H1 (cell line): ENCODE results near the gene MICU2. TPM values are rescaled to one million over a fixed set of nuclear protein-coding genes. Genes with fewer than 3 reads are reported as not detected.

Source experiments
- CTCF ChIA-PET: fragments of 300-600 bp; sonication (Branson Sonifier 250); formaldehyde crosslinking; loops from one replicate; lab custom pipeline; 2021; ENCODE audit not compliant: partially characterized antibody; lab: Charles Lee
- POLR2A ChIA-PET: fragments of 300-600 bp; sonication (Branson Sonifier 250); formaldehyde crosslinking; loops from one replicate; lab custom pipeline; 2021; ENCODE audit warnings: inconsistent platforms; ENCODE audit not compliant: partially characterized antibody; lab: Charles Lee
- DNase-seq, 2 experiments: peaks; one replicate each; pipeline versions ENCODE4 v3.0.0 to v3.0.0-alpha.2; 2010 to 2022; ENCODE audit warnings: low spot score in 2 of 2, low read depth in 1 of 2, mixed read lengths in 1 of 2
- FAIRE-seq: peaks from 2 replicates; lab custom pipeline; 2011; peaks lifted over from hg19 to GRCh38; lab: Jason Lieb, UNC
- H2AFZ ChIP-seq: 2 replicates; pipeline ENCODE4 v1.8.1; 2012; ENCODE audit warnings: low read length, inconsistent platforms
- H2AK5ac ChIP-seq: 2 replicates; pipeline ENCODE4 v1.6.1; 2013; ENCODE audit warnings: low read depth, low read length
- H2BK120ac ChIP-seq: replicated peaks from 2 replicates; pipeline ENCODE3; 2013; ENCODE audit warnings: low read depth, low read length, inconsistent platforms
- H2BK12ac ChIP-seq: 2 replicates; pipeline ENCODE4 v1.6.1; 2013; ENCODE audit warnings: low read depth, low read length
- H2BK15ac ChIP-seq: 2 replicates; pipeline ENCODE4 v1.6.1; 2013; ENCODE audit warnings: low read length
- H2BK20ac ChIP-seq: 2 replicates; pipeline ENCODE4 v1.6.1; 2013; ENCODE audit warnings: low read length
- H2BK5ac ChIP-seq: 2 replicates; pipeline ENCODE4 v1.6.1; 2013; ENCODE audit warnings: low read depth, low read length
- H3K14ac ChIP-seq: 2 replicates; pipeline ENCODE4 v1.6.1; 2013; ENCODE audit warnings: inconsistent platforms; ENCODE audit not compliant: insufficient read length
- H3K18ac ChIP-seq: 2 replicates; pipeline ENCODE4 v1.6.1; 2013; ENCODE audit warnings: low read length; ENCODE audit errors: extremely low read depth
- H3K23ac ChIP-seq: 2 replicates; pipeline ENCODE4 v1.6.1; 2013; ENCODE audit warnings: inconsistent platforms; ENCODE audit not compliant: insufficient read length
- H3K23me2 ChIP-seq: 2 replicates; pipeline ENCODE4 v1.6.1; 2013; ENCODE audit warnings: low read depth, low read length
- H3K27ac ChIP-seq: 2 replicates; pipeline ENCODE4 v1.6.1; 2011; ENCODE audit warnings: low read depth, low read length, inconsistent platforms
- H3K27me3 ChIP-seq, 4 experiments: replicated peaks in 1 of 4; 1 replicate in 1 of 4; 2 replicates in 3 of 4; pipeline versions ENCODE4 v1.6.1 to v1.8.1; 2011 to 2013; ENCODE audit warnings: low read length in 3 of 4, mild to moderate bottlenecking in 3 of 4, inconsistent platforms in 2 of 4, mixed read lengths in 2 of 4, moderate library complexity in 1 of 4; ENCODE audit not compliant: control insufficient read depth in 3 of 4, insufficient read depth in 3 of 4; ENCODE audit errors: extremely low read depth in 1 of 4
- H3K36me3 ChIP-seq, 4 experiments: 2 replicates each; pipeline versions ENCODE4 v1.6.1 to v1.8.1; 2011 to 2013; ENCODE audit warnings: mild to moderate bottlenecking in 4 of 4, low read length in 3 of 4, moderate library complexity in 2 of 4, control low read depth in 1 of 4, inconsistent platforms in 1 of 4; ENCODE audit not compliant: insufficient read depth in 4 of 4, control insufficient read depth in 2 of 4
- H3K4ac ChIP-seq: replicated peaks from 2 replicates; pipeline ENCODE3; 2013; ENCODE audit warnings: low read length, low read depth, mixed read lengths, inconsistent platforms; ENCODE audit not compliant: insufficient read length
- H3K4me1 ChIP-seq, 4 experiments: replicated peaks in 1 of 4; 1 replicate in 1 of 4; 2 replicates in 3 of 4; pipeline versions ENCODE4 v1.6.1 to v1.8.1; 2011 to 2013; ENCODE audit warnings: low read length in 3 of 4, inconsistent platforms in 2 of 4, mixed read lengths in 1 of 4; ENCODE audit not compliant: insufficient read depth in 4 of 4, control insufficient read depth in 3 of 4
- H3K4me2 ChIP-seq, 2 experiments: 2 replicates each; pipeline versions ENCODE4 v1.6.1 to v1.8.1; 2011 to 2013; ENCODE audit warnings: low read depth in 2 of 2, low read length in 2 of 2, control low read depth in 1 of 2, inconsistent platforms in 1 of 2, mild to moderate bottlenecking in 1 of 2; ENCODE audit not compliant: insufficient read depth in 1 of 2
- H3K4me3 ChIP-seq, 4 experiments: fragments of 200-600, 300-600 bp in 1 of 4; sonication (generic), shearing (Covaris generic), sonication (Bioruptor Twin) in 1 of 4; 2 replicates each; pipeline versions ENCODE4 v1.5.1 to v1.8.1; 2011 to 2016; ENCODE audit warnings: low read length in 4 of 4, low read depth in 3 of 4, control low read depth in 2 of 4, inconsistent platforms in 2 of 4, mild to moderate bottlenecking in 2 of 4, mixed read lengths in 1 of 4, moderate library complexity in 1 of 4; ENCODE audit not compliant: insufficient read depth in 2 of 4; ENCODE audit errors: extremely low read depth in 1 of 4
- H3K56ac ChIP-seq: replicated peaks from 2 replicates; pipeline ENCODE3; 2013; ENCODE audit warnings: low read depth, mild to moderate bottlenecking, mixed read lengths, low read length, inconsistent platforms; ENCODE audit not compliant: insufficient read length
- H3K79me1 ChIP-seq: 2 replicates; pipeline ENCODE4 v1.6.1; 2013; ENCODE audit warnings: low read depth, low read length, control low read depth
- H3K79me2 ChIP-seq, 2 experiments: 2 replicates each; pipeline versions ENCODE4 v1.6.1 to v1.8.1; 2012 to 2013; ENCODE audit warnings: low read length in 2 of 2, mild to moderate bottlenecking in 2 of 2, inconsistent platforms in 1 of 2; ENCODE audit not compliant: insufficient read depth in 2 of 2, control insufficient read depth in 1 of 2
- H3K9ac ChIP-seq, 4 experiments: replicated peaks in 1 of 4; 1 replicate in 1 of 4; 2 replicates in 3 of 4; pipeline versions ENCODE4 v1.6.1 to v1.8.1; 2011 to 2013; ENCODE audit warnings: low read depth in 3 of 4, low read length in 3 of 4, control low read depth in 2 of 4, mild to moderate bottlenecking in 2 of 4, moderate library complexity in 2 of 4, inconsistent platforms in 1 of 4; ENCODE audit errors: extremely low read depth in 1 of 4
- H3K9me3 ChIP-seq, 2 experiments: 2 replicates each; pipeline versions ENCODE4 v1.6.1 to v1.8.1; 2012 to 2013; ENCODE audit warnings: mild to moderate bottlenecking in 2 of 2, moderate library complexity in 2 of 2, control low read depth in 1 of 2, inconsistent platforms in 1 of 2, low read depth in 1 of 2, low read length in 1 of 2, mixed read lengths in 1 of 2; ENCODE audit not compliant: insufficient read depth in 2 of 2
- H4K20me1 ChIP-seq, 2 experiments: replicated peaks in 1 of 2; 2 replicates each; pipeline versions ENCODE3 to v1.8.1; 2011 to 2013; ENCODE audit warnings: inconsistent platforms in 2 of 2, low read length in 2 of 2, mild to moderate bottlenecking in 1 of 2; ENCODE audit not compliant: insufficient read depth in 2 of 2, control insufficient read depth in 1 of 2
- H4K5ac ChIP-seq: 2 replicates; pipeline ENCODE4 v1.6.1; 2013; ENCODE audit warnings: low read length, low read depth, mixed read lengths, inconsistent platforms; ENCODE audit not compliant: insufficient read length
- H4K8ac ChIP-seq: 2 replicates; pipeline ENCODE4 v1.8.0; 2013; ENCODE audit warnings: mild to moderate bottlenecking, moderate library complexity, low read length, inconsistent platforms; ENCODE audit not compliant: insufficient read depth; ENCODE audit errors: extremely low read depth
- H4K91ac ChIP-seq: replicated peaks from 2 replicates; pipeline ENCODE3; 2013; ENCODE audit warnings: low read length, mixed read lengths, inconsistent platforms; ENCODE audit not compliant: insufficient read length
- BRCA1 ChIP-seq: IDR thresholded peaks from 2 replicates; pipeline ENCODE4 v1.6.1; 2012; ENCODE audit warnings: low read depth, low read length, improper control_type of control experiment
- EGR1 ChIP-seq: IDR thresholded peaks from 2 replicates; pipeline ENCODE4 v1.6.1; 2011; ENCODE audit warnings: low read depth, low read length, borderline replicate concordance
- GABPA ChIP-seq: IDR thresholded peaks from 2 replicates; pipeline ENCODE4 v1.6.1; 2011; ENCODE audit warnings: mild to moderate bottlenecking, low read length, moderate library complexity, borderline replicate concordance; ENCODE audit not compliant: insufficient read depth
- GTF2F1 ChIP-seq: IDR thresholded peaks from 2 replicates; pipeline ENCODE4 v1.6.1; 2012; ENCODE audit warnings: low read depth, low read length, improper control_type of control experiment, borderline replicate concordance
- PHF8 ChIP-seq: fragments of 200-600 bp; sonication (generic); conservative IDR thresholded peaks from 2 replicates; pipeline ENCODE4 v1.7.1; 2012; ENCODE audit warnings: low read depth, mild to moderate bottlenecking, inconsistent platforms, low read length, moderate library complexity
- POLR2A ChIP-seq, 2 experiments: IDR thresholded peaks; 1 replicate in 1 of 2; 2 replicates in 1 of 2; pipeline ENCODE4 v1.6.1; 2011; ENCODE audit warnings: low read depth in 2 of 2, low read length in 2 of 2, mild to moderate bottlenecking in 2 of 2; ENCODE audit errors: control extremely low read depth in 1 of 2
- RXRA ChIP-seq: IDR thresholded peaks from 2 replicates; pipeline ENCODE4 v1.6.1; 2011; ENCODE audit warnings: low read depth, mild to moderate bottlenecking, low read length, moderate library complexity; ENCODE audit not compliant: insufficient read depth
- SP1 ChIP-seq: IDR thresholded peaks from 2 replicates; pipeline ENCODE4 v1.6.1; 2011; ENCODE audit warnings: low read depth, low read length
- TEAD4 ChIP-seq: IDR thresholded peaks from 2 replicates; pipeline ENCODE4 v1.6.1; 2012; ENCODE audit warnings: low read depth, low read length, inconsistent platforms, mixed read lengths
- YY1 ChIP-seq: IDR thresholded peaks from 2 replicates; pipeline ENCODE4 v1.6.1; 2011; ENCODE audit warnings: low read depth, mild to moderate bottlenecking, low read length
- WGBS, 2 experiments: shearing (Covaris generic) in 1 of 2; methylation state at CpG; one replicate each; pipeline versions ENCODE4 v1.1.6 to v1.1.7; 2013 to 2015; ENCODE audit warnings: low lambda C conversion rate in 2 of 2, mixed read lengths in 2 of 2, inconsistent platforms in 1 of 2, low coverage in 1 of 2, missing lambda C conversion rate in 1 of 2; ENCODE audit not compliant: insufficient replicate concordance in 2 of 2, insufficient coverage in 1 of 2, insufficient read length in 1 of 2; ENCODE audit errors: extremely low coverage in 1 of 2, missing lambda C conversion rate in 1 of 2; 5-methylcytosine and 5-hydroxymethylcytosine counted together
- polyA plus RNA-seq, 7 experiments: library from polyadenylated mRNA; depleted of rRNA in 3 of 7; stranded (reverse) in 5 of 7; unstranded in 2 of 7; fragments of >200 nt in 5 of 7; fragments of 200-250 nt in 2 of 7; gene quantifications; 1 replicate in 5 of 7; 2 replicates in 1 of 7; 4 replicates in 1 of 7; pipeline versions ENCODE4 v1.2.1 to v1.2.3, GENCODE V29; 2011 to 2013; ENCODE audit warnings: missing spikeins in 2 of 7, mixed read lengths in 2 of 7
- total RNA-seq: library from RNA; stranded (reverse); fragmentation: NEBNext Ultra II Directional; extraction: Animal tissue kit (Norgen Biotek cat#: 25700); gene quantifications from 2 replicates; pipeline ENCODE4 v1.2.1, GENCODE V29; 2021
- TF ChIP-seq, protein P1 (sequence below): IDR thresholded peaks from 2 replicates; pipeline ENCODE4 v1.6.1; 2012; ENCODE audit warnings: inconsistent platforms
- TF ChIP-seq, protein P2 (sequence below), 3 experiments: IDR thresholded peaks; 1 replicate in 2 of 3; 2 replicates in 1 of 3; pipeline versions ENCODE4 v1.5.1 to v1.6.1; 2011; ENCODE audit warnings: low read length in 3 of 3, mild to moderate bottlenecking in 3 of 3, inconsistent platforms in 2 of 3, low read depth in 1 of 3, moderate library complexity in 1 of 3; ENCODE audit not compliant: insufficient read depth in 1 of 3; ENCODE audit errors: control extremely low read depth in 1 of 3

Gene MICU2
- total and polyA plus RNA-seq, 2 of the 8 experiments (the other 6 are each of a cell fraction or from before 2014, with no cell fraction given) = 34.6 to 36.5 TPM

DNA sequence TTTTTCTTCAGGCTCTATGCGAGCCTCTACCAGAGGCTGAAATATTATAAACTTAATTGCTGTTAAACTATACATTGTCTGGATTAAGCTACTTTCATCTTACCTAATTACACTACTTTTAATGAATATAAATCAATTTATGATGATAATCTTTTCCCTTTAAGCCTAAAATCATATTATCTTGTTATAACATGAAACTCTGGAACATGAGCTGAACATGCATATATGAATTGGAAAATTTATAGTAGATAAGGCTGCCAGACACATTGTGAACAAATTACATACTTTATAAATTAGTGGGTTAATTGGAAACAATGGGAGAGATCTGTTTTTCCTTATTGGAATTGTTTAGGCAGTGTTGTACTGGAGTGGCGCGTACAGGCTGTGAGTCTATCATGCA lies 99.6 kb downstream of the MICU2 start:
- Histone ChIP-seq H2BK5ac (no peak overlapping the region), H3K27ac (no peak overlapping the region), H3K36me3 (peaks cover 0 to 9% (median 3%) of the 10 kb centered on the region in 4 experiments; a peak in 2 of 8 replicates), H3K4ac (no peak overlapping the region), H3K4me1 (no peaks in the 10 kb centered on the region), H4K5ac (no peak overlapping the region), H3K23me2 (no peaks in the 10 kb centered on the region), H3K56ac (no peak overlapping the region), H2BK120ac (no peak overlapping the region), H3K23ac (no peak overlapping the region), H3K14ac (no peak overlapping the region), H4K8ac (no peak overlapping the region), H3K79me1 (no peaks in the 10 kb centered on the region), H3K9ac (no peak overlapping the region), H2AK5ac (no peak overlapping the region), H3K4me2 (no peak overlapping the region), H2BK12ac (no peak overlapping the region), H3K79me2 (no peaks in the 10 kb centered on the region), H4K20me1 (peaks cover 0 to 2% of the 10 kb centered on the region in 2 experiments), H3K27me3 (no peaks in the 10 kb centered on the region), H2BK15ac (no peak overlapping the region), H4K91ac (no peak overlapping the region), H3K18ac (no peak overlapping the region), H2BK20ac (no peak overlapping the region), H3K4me3 (no peak overlapping the region), H3K9me3 (no peaks in the 10 kb centered on the region), H2AFZ (no peak overlapping the region)
- FAIRE-seq (no peak), DNase-seq (no peak)
- ChIA-PET CTCF (no interaction called here), POLR2A (no interaction called here)
- 92% methylated on average over 3 of the region's 3 CpGs; no CpG with 5 or more reads in 1 of the 2 experiments for WGBS, 2 experiments
- TF ChIP-seq TEAD4 (no peak), PHF8 (no peak), RXRA (no peak), YY1 (no peak), SP1 (no peak), POLR2A (IDR thresholded peaks at IDR 0.05; ENCODE audit: control extremely low read depth in 1 of 2, low read depth in 2 of 2, low read length in 2 of 2) (no peak), BRCA1 (no peak), EGR1 (no peak), GABPA (no peak), GTF2F1 (no peak)
- TF ChIP-seq, protein P1, sequence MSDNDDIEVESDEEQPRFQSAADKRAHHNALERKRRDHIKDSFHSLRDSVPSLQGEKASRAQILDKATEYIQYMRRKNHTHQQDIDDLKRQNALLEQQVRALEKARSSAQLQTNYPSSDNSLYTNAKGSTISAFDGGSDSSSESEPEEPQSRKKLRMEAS = no peak
- TF ChIP-seq, protein P2, sequence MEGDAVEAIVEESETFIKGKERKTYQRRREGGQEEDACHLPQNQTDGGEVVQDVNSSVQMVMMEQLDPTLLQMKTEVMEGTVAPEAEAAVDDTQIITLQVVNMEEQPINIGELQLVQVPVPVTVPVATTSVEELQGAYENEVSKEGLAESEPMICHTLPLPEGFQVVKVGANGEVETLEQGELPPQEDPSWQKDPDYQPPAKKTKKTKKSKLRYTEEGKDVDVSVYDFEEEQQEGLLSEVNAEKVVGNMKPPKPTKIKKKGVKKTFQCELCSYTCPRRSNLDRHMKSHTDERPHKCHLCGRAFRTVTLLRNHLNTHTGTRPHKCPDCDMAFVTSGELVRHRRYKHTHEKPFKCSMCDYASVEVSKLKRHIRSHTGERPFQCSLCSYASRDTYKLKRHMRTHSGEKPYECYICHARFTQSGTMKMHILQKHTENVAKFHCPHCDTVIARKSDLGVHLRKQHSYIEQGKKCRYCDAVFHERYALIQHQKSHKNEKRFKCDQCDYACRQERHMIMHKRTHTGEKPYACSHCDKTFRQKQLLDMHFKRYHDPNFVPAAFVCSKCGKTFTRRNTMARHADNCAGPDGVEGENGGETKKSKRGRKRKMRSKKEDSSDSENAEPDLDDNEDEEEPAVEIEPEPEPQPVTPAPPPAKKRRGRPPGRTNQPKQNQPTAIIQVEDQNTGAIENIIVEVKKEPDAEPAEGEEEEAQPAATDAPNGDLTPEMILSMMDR (IDR thresholded peaks at IDR 0.05; ENCODE audit: control extremely low read depth in 1 of 3, insufficient read depth in 1 of 3, low read depth in 1 of 3, low read length in 3 of 3) = no peak
